B cell (primary cell): Measurements from ENCODE around the gene PHLPP1. TPM values are rescaled to one million over a fixed set of nuclear protein-coding genes. Genes with fewer than 3 reads are reported as not detected.

Source experiments
- ATAC-seq: fragments of 200-7000 bp; cut with Tn5 transposase; one replicate; pipeline ENCODE4 v1.10.0; 2021; ENCODE audit warnings: low read depth, mild to moderate bottlenecking, moderate number of reproducible peaks, moderate library complexity
- CTCF ChIA-PET: fragments of 350-600 bp; sonication (Branson Sonifier 250); formaldehyde crosslinking; loops from one replicate; lab custom pipeline; 2021; ENCODE audit warnings: antibody characterized with exemption, inconsistent platforms; lab: Charles Lee
- POLR2A ChIA-PET: fragments of 350-600 bp; sonication (Branson Sonifier 250); formaldehyde crosslinking; loops from one replicate; lab custom pipeline; 2021; ENCODE audit warnings: antibody characterized with exemption; lab: Charles Lee
- DNase-seq: peaks from one replicate; pipeline ENCODE4 v3.0.0; 2013
- H2AFZ ChIP-seq: 2 replicates; pipeline ENCODE4 v1.6.1; 2012; ENCODE audit warnings: mild to moderate bottlenecking, low read depth, low read length; ENCODE audit not compliant: insufficient read depth, poor library complexity, severe bottlenecking
- H3K27ac ChIP-seq, 2 donors: 1 replicate in 1 of 2; 2 replicates in 1 of 2; pipeline ENCODE4 v1.5.1; 2012 to 2013; ENCODE audit warnings: low read length in 2 of 2, mild to moderate bottlenecking in 2 of 2, moderate library complexity in 1 of 2
- H3K27me3 ChIP-seq, 4 experiments: fragments of 200-600 bp in 1 of 4; sonication (generic) in 1 of 4; replicated peaks in 1 of 4; 1 replicate in 2 of 4; 2 replicates in 2 of 4; pipeline versions ENCODE4 v1.6.1 to v1.7.0; 2013 to 2016; ENCODE audit warnings: low read length in 3 of 4, mild to moderate bottlenecking in 2 of 4, mixed read lengths in 1 of 4, moderate library complexity in 1 of 4; ENCODE audit not compliant: insufficient read depth in 4 of 4, control insufficient read depth in 3 of 4; ENCODE audit errors: control extremely low read depth in 1 of 4
- H3K36me3 ChIP-seq, 2 experiments: replicated peaks in 1 of 2; 1 replicate in 1 of 2; 2 replicates in 1 of 2; pipeline versions ENCODE4 v1.6.1 to v1.7.1; 2013; ENCODE audit warnings: low read length in 1 of 2; ENCODE audit not compliant: insufficient read depth in 2 of 2, control insufficient read depth in 1 of 2; ENCODE audit errors: control extremely low read depth in 1 of 2, extremely low read depth in 1 of 2
- H3K4me1 ChIP-seq, 2 donors: fragments of 200-600 bp in 1 of 2; sonication (generic) in 1 of 2; 1 replicate in 1 of 2; 2 replicates in 1 of 2; pipeline versions ENCODE4 v1.5.1 to v1.6.1; 2013 to 2017; ENCODE audit warnings: low read length in 2 of 2; ENCODE audit not compliant: control insufficient read depth in 2 of 2, insufficient read depth in 2 of 2
- H3K4me2 ChIP-seq: replicated peaks from 2 replicates; pipeline ENCODE3; 2012; ENCODE audit warnings: mild to moderate bottlenecking, low read depth, low read length; ENCODE audit not compliant: poor library complexity, severe bottlenecking
- H3K4me3 ChIP-seq, 5 experiments: fragments of 200-600 bp in 1 of 5; sonication (generic) in 1 of 5; 1 replicate in 3 of 5; 2 replicates in 2 of 5; pipeline versions ENCODE4 v1.5.1 to v1.7.0; 2011 to 2016; ENCODE audit warnings: low read length in 4 of 5, mild to moderate bottlenecking in 4 of 5, low read depth in 2 of 5, control low read depth in 1 of 5, moderate library complexity in 1 of 5; ENCODE audit not compliant: insufficient read depth in 1 of 5; ENCODE audit errors: control extremely low read depth in 1 of 5, extremely low read depth in 1 of 5
- H3K79me2 ChIP-seq: fragments of 200-600 bp; sonication (generic); one replicate; pipeline ENCODE4 v1.6.0; 2016; ENCODE audit warnings: low read length; ENCODE audit not compliant: control insufficient read depth, insufficient read depth
- H3K9ac ChIP-seq: fragments of 200-600 bp; sonication (generic); 2 replicates; pipeline ENCODE4 v1.6.1; 2017; ENCODE audit warnings: mild to moderate bottlenecking, low read length, moderate library complexity
- H3K9me3 ChIP-seq, 3 donors: one replicate each; pipeline versions ENCODE4 v1.6.1 to v1.7.1; 2013; ENCODE audit warnings: low read length in 2 of 3; ENCODE audit not compliant: control insufficient read depth in 2 of 3, insufficient read depth in 1 of 3; ENCODE audit errors: control extremely low read depth in 1 of 3
- H4K20me1 ChIP-seq: 2 replicates; pipeline ENCODE4 v1.6.0; 2012; ENCODE audit warnings: mild to moderate bottlenecking, low read length; ENCODE audit not compliant: insufficient read depth, control insufficient read depth, poor library complexity, severe bottlenecking
- H3K27ac Mint-ChIP-seq: one replicate; pipeline ENCODE4 v1.8.0; 2021; ENCODE audit warnings: mixed read lengths
- H3K27me3 Mint-ChIP-seq: one replicate; pipeline ENCODE4 v1.8.0; 2021; ENCODE audit warnings: mixed read lengths
- H3K4me1 Mint-ChIP-seq: one replicate; pipeline ENCODE4 v1.8.0; 2021; ENCODE audit warnings: mixed read lengths
- H3K4me3 Mint-ChIP-seq: one replicate; pipeline ENCODE4 v1.8.0; 2021; ENCODE audit warnings: mixed read lengths
- H3K9me3 Mint-ChIP-seq: one replicate; pipeline ENCODE4 v1.8.0; 2022; ENCODE audit warnings: mixed read lengths; ENCODE audit not compliant: insufficient read depth
- CTCF ChIP-seq: fragments of 200-600 bp; IDR thresholded peaks from one replicate; pipeline ENCODE4 v1.8.0; 2022; ENCODE audit warnings: antibody characterized with exemption, mild to moderate bottlenecking
- EZH2 ChIP-seq: IDR thresholded peaks from 2 replicates; pipeline ENCODE4 v1.6.1; 2012; ENCODE audit warnings: borderline replicate concordance, low read depth, mild to moderate bottlenecking, moderate library complexity, low read length; ENCODE audit not compliant: insufficient read depth, poor library complexity, severe bottlenecking
- WGBS: methylation state at CpG from one replicate; pipeline ENCODE4 v1.1.5; 2013; ENCODE audit warnings: missing lambda C conversion rate; ENCODE audit not compliant: insufficient coverage; 5-methylcytosine and 5-hydroxymethylcytosine counted together
- intact Hi-C: fragments of 100-400 bp; cut with micrococcal nuclease; formaldehyde crosslinking; loops from one replicate; pipeline ENCODE4 v1.10.0; 2022
- polyA plus RNA-seq: library from polyadenylated mRNA; depleted of rRNA; stranded (reverse); fragments of >200 nt; gene quantifications from 2 replicates; pipeline ENCODE4 v1.2.3, GENCODE V29; 2012
- total RNA-seq, 2 donors: library from RNA; stranded (reverse); fragments of 120-200 nt in 1 of 2; gene quantifications; 1 replicate in 1 of 2; 2 replicates in 1 of 2; pipeline versions ENCODE4 v1.2.3 to v1.2.4, GENCODE V29; 2013 to 2022

The PHLPP1 gene
- total and polyA plus RNA-seq, 2 donors (not counting 1 experiment from before 2014, with no cell fraction given), result 3.0 to 20.7 TPM

GRCh38 chr18:62952807-62953206 is 237.5 kb downstream of the PHLPP1 start:
- Histone ChIP-seq H3K4me2 (no peak overlapping the region), H3K4me3 (no peak overlapping the region), H3K36me3 (no peaks in the 10 kb centered on the region), H3K4me1 (no peaks in the 10 kb centered on the region), H4K20me1 (no peaks in the 10 kb centered on the region), H3K9ac (no peak overlapping the region), H3K27ac (no peak overlapping the region), H3K9me3 (no peaks in the 10 kb centered on the region), H3K27me3 (no peaks in the 10 kb centered on the region), H2AFZ (no peak overlapping the region), H3K79me2 (no peaks in the 10 kb centered on the region)
- CTCF ChIA-PET, result no interaction called here
- no CpG with 5 or more reads among the region's 4 CpGs for WGBS
- no peak overlapping the region for H3K4me3 Mint-ChIP-seq
- ATAC-seq (no peak), DNase-seq (no peak)
- no peak overlapping the region for H3K27ac Mint-ChIP-seq
- intact Hi-C loops, result no loop called here
- no peaks in the 10 kb centered on the region for H3K9me3 Mint-ChIP-seq
- H3K27me3 Mint-ChIP-seq, result no peaks in the 10 kb centered on the region
- no peaks in the 10 kb centered on the region for H3K4me1 Mint-ChIP-seq
- TF ChIP-seq CTCF (no peak), EZH2 (no peak)
- POLR2A ChIA-PET, result no interaction called here

GRCh38 chr18:62953663-62954062 is 238.3 kb downstream of the PHLPP1 start:
- H3K27me3 Mint-ChIP-seq, result no peaks in the 10 kb centered on the region
- ChIA-PET POLR2A (no interaction called here), CTCF (interaction anchor here (1.0 kb wide), 1 partner anchor 243 kb away, joined by 5 read pairs; no protein-coding TSS in a partner anchor)
- DNase-seq, result no peak
- Histone ChIP-seq H3K27me3 (no peaks in the 10 kb centered on the region), H4K20me1 (no peaks in the 10 kb centered on the region), H3K27ac (no peak overlapping the region), H3K4me1 (no peaks in the 10 kb centered on the region), H3K9me3 (no peaks in the 10 kb centered on the region), H3K79me2 (no peaks in the 10 kb centered on the region), H3K9ac (no peak overlapping the region), H3K4me2 (no peak overlapping the region), H2AFZ (no peak overlapping the region), H3K36me3 (no peaks in the 10 kb centered on the region), H3K4me3 (no peak overlapping the region)
- intact Hi-C loops, result no loop called here
- H3K4me1 Mint-ChIP-seq, result no peaks in the 10 kb centered on the region
- no peaks in the 10 kb centered on the region for H3K9me3 Mint-ChIP-seq
- H3K4me3 Mint-ChIP-seq, result no peak overlapping the region
- WGBS, result 20% methylated on average over 2 of the region's 2 CpGs
- H3K27ac Mint-ChIP-seq, result no peak overlapping the region
- TF ChIP-seq EZH2, result no peak
- TF ChIP-seq CTCF, result no peak
- no peak for ATAC-seq
